IMR-90 (cell line): Measurements from ENCODE around the gene KCNJ10. TPM values are rescaled to one million over a fixed set of nuclear protein-coding genes. Genes with fewer than 3 reads are reported as not detected.

Source experiments
- ELK1 ChIP-seq: fragments of 150-350 bp; IDR thresholded peaks from 2 replicates; pipeline ENCODE4 v1.6.1; 2016; ENCODE audit warnings: low read depth, mild to moderate bottlenecking, low read length, moderate library complexity, borderline replicate concordance
- SMC3 ChIP-seq: fragments of 150-350 bp; IDR thresholded peaks from 2 replicates; pipeline ENCODE4 v1.6.1; 2016; ENCODE audit warnings: low read depth, mild to moderate bottlenecking, antibody characterized with exemption, low read length, moderate library complexity
- polyA plus RNA-seq, 3 experiments: library from polyadenylated mRNA; depleted of rRNA; stranded (reverse); fragments of >200 nt; gene quantifications; 2 replicates each; pipeline ENCODE4 v1.2.3, GENCODE V29; 2012; ENCODE audit warnings: low replicate concordance in 1 of 3
- total RNA-seq: library from RNA; depleted of rRNA; stranded (reverse); fragments of >200 nt; gene quantifications from 2 replicates; pipeline ENCODE4 v1.2.3, GENCODE V29; 2012

The KCNJ10 gene
- total and polyA plus RNA-seq, 2 of the 4 experiments (the other 2 are of a cell fraction): not detected

DNA sequence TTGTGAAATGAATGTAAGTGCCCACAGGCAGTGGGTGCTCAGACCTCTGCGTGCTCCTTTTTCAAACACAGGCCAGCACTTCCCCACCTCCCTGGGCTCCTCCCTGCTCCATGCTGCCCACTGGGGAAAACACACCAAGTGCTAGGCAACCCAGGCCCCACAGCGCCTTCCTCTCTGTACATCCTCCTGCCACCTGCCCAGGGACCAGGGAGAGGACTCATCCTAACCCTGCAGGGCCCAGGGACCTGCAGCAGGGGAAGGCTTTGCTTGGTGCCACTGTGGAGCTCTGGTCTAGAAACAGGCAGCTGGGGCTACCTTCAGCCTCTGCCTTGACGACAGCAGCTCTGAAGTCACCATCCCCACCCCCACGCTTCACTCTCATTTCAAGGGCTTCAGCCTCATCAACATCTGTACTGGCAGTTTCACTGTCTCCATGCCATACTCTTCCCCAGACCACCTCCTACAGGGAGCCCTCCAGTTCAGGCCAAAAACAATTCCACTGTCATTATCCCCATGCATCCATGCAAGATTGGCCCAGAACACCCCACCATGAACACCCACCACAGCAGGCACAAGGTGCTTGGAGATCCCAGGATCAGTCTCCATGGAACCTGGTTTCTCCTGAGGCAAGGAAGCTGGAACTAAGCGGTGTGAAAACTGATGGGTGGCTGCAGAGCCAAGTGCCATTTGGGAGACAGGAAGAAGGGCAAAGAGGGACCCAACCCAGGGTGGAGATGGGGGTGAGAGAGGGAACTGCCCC, 27.4 kb upstream of the KCNJ10 start (continued):
- TF ChIP-seq ELK1: no peak
- TF ChIP-seq SMC3: no peak
